GM19043 (cell line): Measurements from ENCODE around the gene BMPER.

Experiments
- ATAC-seq: cut with Tn5 transposase; IDR thresholded peaks from one replicate; pipeline ENCODE4 v1.9.1; 2021; ENCODE audit warnings: low read depth; ENCODE audit not compliant: unreplicated experiment

Gene BMPER

DNA sequence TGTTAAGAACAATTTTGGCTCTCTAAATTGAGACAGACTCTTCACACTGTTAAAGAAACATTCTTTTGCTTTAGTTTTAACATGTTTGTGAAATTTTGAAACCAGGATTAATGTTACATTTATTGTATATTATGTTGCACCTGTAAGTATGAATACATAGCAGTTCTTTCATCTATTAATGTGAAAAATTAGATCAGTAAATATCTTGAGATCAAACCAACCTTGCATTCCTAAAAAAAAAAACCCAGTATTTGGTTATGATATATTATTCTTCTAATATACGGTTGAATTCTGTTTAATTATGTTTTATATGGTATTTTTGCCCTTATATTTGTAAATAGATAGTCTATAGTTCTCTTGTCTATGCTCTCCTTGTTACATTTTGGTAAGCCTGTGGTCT is 219.4 kb downstream of the BMPER start:
- no peak for ATAC-seq

GRCh38 chr7:34128762-34129161 is 223.4 kb downstream of the BMPER start:
- ATAC-seq: no peak

DNA sequence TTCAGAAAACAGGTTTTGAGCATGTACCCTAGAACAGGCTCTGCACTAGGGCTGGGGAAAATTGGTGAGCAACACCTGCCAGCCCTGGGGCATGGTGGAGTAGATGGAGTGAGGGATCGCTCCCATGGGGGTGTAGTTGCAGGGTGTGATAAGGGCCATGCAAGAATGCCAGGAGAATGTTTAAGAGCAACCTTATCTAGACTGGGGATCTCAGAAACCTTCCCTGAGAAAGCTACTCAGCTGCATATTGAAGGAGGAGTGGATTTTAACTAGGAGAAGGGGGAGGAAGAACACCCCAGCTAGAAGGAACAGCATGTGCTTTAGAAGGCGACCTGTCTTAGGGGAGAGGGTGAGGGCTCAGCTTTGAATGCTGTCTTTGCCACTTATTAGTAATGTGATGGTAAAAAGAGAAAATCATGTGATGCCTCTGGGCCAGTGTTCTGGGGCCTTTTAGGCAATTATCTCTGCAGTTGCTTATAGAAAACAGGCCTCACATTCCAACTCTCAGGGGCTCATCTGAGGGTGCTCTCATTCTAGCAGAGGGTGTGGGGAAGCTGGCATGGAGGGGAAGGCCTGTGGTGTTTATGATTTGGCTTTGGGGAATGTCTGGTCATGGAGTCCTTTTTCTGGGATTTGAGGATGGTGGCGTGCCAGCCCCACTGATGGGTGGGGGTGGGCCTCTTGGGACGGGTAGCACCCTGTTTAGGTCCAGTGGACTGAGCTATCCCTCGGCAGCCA is 225.4 kb downstream of the BMPER start:
- no peak for ATAC-seq

- ATAC-seq: no peak
Measured at GRCh38 chr7:34131371-34131770, 226.0 kb downstream of the BMPER start.

DNA sequence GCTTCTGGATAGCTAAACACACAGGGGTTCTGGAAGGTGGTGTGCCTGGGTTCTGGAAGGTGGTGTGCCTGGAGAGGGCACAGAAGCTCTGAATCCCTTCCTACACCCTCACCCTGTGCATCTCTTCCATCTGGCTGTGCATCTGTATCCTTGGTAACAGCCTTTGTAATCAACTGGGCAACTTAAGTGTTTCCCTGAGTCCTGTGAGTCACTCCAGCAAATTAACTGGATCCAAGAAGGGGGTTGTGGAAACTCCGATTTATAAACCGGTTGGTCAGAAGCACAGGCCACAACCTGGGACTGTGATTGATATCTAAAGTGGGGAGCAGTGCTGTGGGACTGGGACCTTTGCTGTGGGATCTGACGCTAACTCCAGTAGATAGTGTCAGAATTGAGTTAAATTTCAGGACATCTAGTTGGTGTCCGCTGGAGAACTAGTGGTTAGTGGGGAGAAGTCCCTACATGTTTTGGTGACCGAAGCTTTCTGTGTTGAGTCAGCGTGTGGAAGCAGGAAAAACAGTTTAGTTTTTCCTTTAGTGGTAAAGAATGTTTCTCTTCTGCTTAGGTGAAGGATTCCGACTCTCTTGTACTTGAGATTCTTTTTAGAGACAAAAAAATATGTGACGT is 228.1 kb downstream of the BMPER start:
- no peak for ATAC-seq

DNA sequence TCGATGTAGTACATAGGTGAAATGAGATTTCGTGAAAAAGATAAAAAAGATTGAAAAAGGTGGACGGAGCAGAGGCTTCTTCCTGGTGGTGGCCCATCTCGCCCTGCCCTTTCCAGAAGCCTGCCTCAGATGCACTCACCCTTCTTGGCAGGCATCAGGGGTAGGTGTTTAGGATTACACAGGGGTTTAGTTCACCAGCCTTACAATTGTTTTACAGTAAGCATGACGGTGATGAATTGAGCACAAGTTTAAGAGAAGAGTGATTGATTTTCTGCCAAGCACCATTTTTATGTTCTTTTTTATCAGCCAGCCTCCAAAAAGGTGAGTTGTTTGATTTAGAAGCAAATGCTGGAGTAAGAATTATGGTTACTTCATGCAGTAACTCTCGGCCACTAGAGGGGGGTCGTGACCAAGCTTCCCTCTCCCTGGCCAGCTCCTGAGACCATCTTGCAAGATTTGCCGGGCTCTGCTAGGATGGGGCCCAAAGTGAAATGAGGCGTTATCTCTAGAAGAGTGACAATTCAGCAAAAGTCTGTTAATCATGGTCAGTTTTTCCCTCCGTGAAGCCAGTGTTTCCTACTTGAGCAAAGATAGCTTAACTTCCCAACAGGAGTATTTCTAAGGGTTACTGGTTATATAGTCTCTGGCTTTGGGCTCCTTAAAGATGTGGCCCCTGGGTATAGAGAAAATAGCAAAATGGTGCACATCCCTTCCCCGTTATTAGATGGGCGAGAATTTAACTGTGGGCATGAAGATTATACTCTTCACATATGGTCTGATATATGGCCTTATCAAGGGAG is 228.8 kb downstream of the BMPER start:
- no peak for ATAC-seq

- no peak for ATAC-seq
Measured at GRCh38 chr7:34135924-34136323, 230.6 kb downstream of the BMPER start.

DNA sequence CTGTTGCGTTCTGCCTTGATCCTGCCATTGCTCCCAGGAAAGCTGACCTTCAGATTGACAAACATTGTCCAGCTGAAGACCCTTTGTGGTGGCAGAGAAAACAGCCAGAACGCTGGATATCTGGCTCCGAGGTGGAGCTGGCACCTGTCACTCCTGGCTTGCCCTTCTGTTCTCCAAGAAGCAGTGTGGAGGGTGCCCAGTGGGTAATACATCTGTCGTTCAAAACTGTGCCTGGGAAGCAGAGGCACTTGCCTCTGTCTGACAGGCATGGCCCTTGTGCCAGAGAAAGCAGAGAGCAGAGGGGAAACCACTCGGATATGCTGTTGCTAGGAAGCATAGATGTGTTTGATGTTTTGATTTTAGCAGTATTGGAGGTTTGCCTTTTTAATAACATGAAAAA is 231.4 kb downstream of the BMPER start:
- no peak for ATAC-seq

DNA sequence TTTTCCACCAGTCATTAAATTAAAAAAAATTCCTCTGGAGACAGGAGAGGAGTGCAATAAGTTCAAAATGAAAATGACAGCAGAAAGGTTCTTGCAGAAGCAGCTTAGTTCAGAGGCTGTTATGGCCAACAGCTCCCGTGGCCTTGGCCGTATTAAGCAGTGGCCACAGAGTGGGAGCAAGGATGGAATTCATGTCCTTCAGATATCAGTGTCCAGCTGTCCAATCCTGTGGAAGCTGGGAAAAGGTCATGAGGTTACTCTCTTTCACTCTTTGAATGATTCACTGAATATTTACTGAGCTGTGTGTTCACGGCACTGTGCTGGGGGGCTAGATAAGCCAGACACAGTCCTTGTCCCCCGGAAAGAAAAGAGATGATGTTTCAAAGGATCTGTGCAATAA is 231.8 kb downstream of the BMPER start:
- ATAC-seq: no peak

DNA sequence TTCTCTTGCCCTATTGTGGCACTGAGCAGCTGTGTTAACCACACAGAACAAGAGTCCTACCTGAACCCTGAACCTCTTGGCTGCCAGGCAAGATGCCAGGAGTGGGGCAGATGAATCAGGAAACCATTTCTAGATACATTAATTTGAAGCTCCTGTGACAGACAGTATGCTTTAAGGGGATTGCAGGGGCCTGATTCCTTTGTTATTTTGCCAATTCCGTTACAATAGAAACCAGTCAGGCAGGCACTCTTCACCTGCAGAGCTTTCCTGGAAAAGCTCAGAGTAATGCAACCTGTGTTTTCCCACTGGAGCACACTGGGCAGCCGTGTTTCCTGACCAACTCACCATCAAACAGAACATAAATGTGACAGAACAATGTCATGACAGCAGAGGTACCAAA is 233.1 kb downstream of the BMPER start:
- no peak for ATAC-seq

- ATAC-seq: no peak
Measured at GRCh38 chr7:34139086-34139485, 233.7 kb downstream of the BMPER start.

- no peak for ATAC-seq
Measured at GRCh38 chr7:34140066-34140465, 234.7 kb downstream of the BMPER start.

DNA sequence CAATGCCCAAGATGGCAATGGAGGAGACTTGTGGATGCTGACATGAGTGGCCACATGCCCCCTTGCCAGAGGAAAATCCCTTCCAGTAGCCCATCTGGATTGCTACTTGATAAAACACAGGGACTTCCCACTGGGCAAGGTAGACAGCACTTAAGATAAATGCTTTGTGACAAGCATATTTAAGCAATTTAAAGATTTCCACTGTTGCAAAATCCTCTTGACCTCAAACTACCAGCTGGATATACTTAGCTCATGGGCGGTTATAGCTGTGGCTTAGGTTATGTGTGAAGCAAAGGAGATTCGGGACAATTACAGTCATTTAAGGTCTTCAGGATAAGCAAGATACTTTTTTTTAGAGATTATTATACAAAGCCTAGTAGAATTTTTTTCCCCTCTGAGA is 238.1 kb downstream of the BMPER start:
- ATAC-seq: no peak

GRCh38 chr7:34145603-34146002 is 240.3 kb downstream of the BMPER start:
- ATAC-seq: no peak

DNA sequence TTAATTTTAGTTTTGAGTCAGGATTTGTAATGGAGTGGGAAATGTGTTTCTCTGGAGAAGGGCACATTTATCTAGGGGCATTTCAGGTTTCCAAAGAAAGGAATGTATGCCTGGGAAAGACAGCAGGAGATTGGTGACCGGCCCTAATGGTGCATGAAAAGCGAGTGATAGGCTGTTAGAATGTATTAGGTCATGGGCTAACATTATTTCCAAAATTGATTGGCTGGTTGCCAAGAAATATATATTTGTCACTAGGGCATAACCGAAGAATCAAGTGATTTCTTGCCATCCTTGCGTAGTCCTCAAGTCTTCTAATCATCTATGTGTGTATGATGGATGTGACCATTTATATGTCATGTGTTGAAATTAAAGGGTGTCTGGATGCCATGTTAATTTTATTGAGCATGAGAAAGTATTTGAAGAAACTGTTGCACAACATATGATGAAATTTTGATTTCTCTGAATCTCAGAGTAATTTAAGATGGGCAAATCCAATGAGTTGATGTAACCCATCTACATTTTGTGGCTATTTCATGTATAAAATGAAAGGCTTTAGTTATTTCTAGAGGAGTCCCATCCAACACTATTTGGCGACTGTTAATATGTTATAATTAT is 248.4 kb downstream of the BMPER start:
- no peak for ATAC-seq

- ATAC-seq: no peak
Measured at GRCh38 chr7:34155220-34155908, 250.0 kb downstream of the BMPER start.

- no peak for ATAC-seq
Measured at GRCh38 chr7:34156336-34156735, 251.0 kb downstream of the BMPER start.

DNA sequence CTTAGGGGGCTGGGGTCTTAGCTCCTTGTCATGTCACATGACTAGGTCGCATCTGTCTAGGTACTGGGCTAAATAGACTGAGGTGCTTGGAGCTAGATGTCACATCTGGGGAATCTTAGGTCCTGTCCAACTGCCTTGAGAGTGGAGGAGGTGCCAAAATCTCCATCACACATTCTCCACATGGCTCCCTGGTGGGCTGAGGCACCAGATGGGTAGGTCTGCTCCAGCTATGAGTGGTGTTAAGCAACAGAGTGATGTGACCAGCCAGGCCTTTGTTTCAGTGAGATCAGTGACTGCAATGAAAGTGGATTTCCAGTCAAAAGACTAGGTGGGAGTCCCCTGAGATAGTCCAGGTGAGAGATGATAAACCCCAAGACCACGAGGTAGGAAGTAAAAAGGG is 251.8 kb downstream of the BMPER start:
- no peak for ATAC-seq

GRCh38 chr7:34158368-34159153 is 253.2 kb downstream of the BMPER start:
- no peak for ATAC-seq

GRCh38 chr7:34160261-34160752 is 255.0 kb downstream of the BMPER start:
- no peak for ATAC-seq
